Chondrocyte (in vitro differentiated cells): ENCODE results near the gene ZC3H12C. TPM values are rescaled to one million over a fixed set of nuclear protein-coding genes. Genes with fewer than 3 reads are reported as not detected.

Source experiments
- DNase-seq: peaks from one replicate; pipeline ENCODE4 v3.0.0; 2021; ENCODE audit warnings: mixed read lengths, low spot score
- H3K27ac Mint-ChIP-seq: one replicate; pipeline ENCODE4 v1.8.0; 2021; ENCODE audit warnings: mild to moderate bottlenecking, moderate library complexity, mixed read lengths; ENCODE audit not compliant: unreplicated experiment
- H3K27me3 Mint-ChIP-seq: 2 replicates; pipeline ENCODE4 v1.8.0; 2021; ENCODE audit warnings: low read depth, mixed read lengths
- H3K36me3 Mint-ChIP-seq: 2 replicates; pipeline ENCODE4 v1.8.0; 2021; ENCODE audit warnings: low read depth, mixed read lengths
- H3K4me1 Mint-ChIP-seq: 2 replicates; pipeline ENCODE4 v1.8.0; 2021; ENCODE audit warnings: low read depth, mild to moderate bottlenecking, mixed read lengths
- H3K4me3 Mint-ChIP-seq: one replicate; pipeline ENCODE4 v1.8.0; 2021; ENCODE audit warnings: mild to moderate bottlenecking, moderate library complexity, mixed read lengths; ENCODE audit not compliant: unreplicated experiment
- H3K9me3 Mint-ChIP-seq: 2 replicates; pipeline ENCODE4 v1.8.0; 2021; ENCODE audit warnings: low read depth, mixed read lengths
- total RNA-seq: library from RNA; stranded (reverse); gene quantifications from 3 replicates; pipeline ENCODE4 v1.2.1, GENCODE V29; 2021
- TF ChIP-seq, protein P1 (sequence below): fragments of 200-600 bp; sonication (generic); IDR thresholded peaks from 2 replicates; pipeline ENCODE4 v1.5.0; 2021; ENCODE audit warnings: antibody characterized with exemption, mild to moderate bottlenecking, moderate library complexity

The ZC3H12C gene
- total RNA-seq, 1 donor from 2014 or later = 10.1 TPM

DNA sequence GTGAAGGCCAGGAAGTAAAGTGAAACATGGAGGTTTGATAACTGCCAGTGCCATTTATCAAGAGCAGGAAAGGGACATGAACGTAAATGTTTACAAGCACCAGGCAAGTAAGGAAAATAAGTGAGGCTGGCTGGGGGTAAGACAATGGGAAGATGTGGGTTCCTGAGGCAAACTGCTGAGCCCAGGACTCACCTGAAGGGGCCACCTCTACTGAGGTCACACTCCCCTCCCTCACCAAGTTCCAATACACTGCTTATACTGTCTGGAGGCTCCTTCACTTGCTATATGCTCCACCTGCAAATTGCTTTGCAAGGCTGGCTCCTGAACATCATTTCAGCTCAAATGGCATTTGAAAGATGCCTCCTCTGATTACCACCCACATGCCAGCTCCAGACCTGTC is 10.3 kb upstream of the ZC3H12C start:
- Mint-ChIP-seq H3K4me1 (no peaks in the 10 kb centered on the region), H3K27me3 (no peaks in the 10 kb centered on the region), H3K9me3 (peaks cover 3% of the 10 kb centered on the region), H3K36me3 (no peaks in the 10 kb centered on the region), H3K4me3 (no peak overlapping the region), H3K27ac (no peak overlapping the region)
- TF ChIP-seq, protein P1, sequence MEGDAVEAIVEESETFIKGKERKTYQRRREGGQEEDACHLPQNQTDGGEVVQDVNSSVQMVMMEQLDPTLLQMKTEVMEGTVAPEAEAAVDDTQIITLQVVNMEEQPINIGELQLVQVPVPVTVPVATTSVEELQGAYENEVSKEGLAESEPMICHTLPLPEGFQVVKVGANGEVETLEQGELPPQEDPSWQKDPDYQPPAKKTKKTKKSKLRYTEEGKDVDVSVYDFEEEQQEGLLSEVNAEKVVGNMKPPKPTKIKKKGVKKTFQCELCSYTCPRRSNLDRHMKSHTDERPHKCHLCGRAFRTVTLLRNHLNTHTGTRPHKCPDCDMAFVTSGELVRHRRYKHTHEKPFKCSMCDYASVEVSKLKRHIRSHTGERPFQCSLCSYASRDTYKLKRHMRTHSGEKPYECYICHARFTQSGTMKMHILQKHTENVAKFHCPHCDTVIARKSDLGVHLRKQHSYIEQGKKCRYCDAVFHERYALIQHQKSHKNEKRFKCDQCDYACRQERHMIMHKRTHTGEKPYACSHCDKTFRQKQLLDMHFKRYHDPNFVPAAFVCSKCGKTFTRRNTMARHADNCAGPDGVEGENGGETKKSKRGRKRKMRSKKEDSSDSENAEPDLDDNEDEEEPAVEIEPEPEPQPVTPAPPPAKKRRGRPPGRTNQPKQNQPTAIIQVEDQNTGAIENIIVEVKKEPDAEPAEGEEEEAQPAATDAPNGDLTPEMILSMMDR = no peak
- no peak for DNase-seq

DNA sequence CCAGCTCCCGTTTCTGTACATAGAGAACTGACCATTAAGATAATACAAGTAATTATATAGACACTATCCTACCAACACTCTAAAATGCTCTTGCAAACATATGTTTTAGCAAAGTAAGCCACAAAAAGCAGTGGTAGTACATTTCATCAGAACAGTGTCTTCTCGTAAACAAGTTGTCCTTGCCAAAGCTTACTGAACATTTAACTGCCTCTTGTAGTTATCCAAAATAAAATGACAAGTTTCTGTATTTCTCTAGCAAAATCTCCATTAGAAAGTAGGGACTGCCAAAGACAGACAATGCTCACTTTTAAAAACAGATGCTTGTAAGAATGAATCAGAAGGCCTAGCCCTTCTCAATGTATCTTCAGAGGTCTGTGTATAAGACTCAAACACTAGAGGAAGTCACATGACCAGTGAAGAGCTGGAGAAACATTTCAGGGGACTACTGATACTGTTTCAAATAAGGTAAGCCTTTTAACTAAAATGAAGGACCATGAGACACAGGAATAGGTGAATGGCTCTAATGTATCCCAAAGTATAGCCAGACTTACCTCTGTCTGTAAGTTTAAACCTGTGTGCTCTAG is 7.8 kb upstream of the ZC3H12C start:
- TF ChIP-seq, protein P1 = no peak
- Mint-ChIP-seq H3K4me3 (no peak overlapping the region), H3K4me1 (no peaks in the 10 kb centered on the region), H3K27ac (no peak overlapping the region), H3K27me3 (no peaks in the 10 kb centered on the region), H3K9me3 (no peaks in the 10 kb centered on the region), H3K36me3 (no peaks in the 10 kb centered on the region)
- no peak for DNase-seq

DNA sequence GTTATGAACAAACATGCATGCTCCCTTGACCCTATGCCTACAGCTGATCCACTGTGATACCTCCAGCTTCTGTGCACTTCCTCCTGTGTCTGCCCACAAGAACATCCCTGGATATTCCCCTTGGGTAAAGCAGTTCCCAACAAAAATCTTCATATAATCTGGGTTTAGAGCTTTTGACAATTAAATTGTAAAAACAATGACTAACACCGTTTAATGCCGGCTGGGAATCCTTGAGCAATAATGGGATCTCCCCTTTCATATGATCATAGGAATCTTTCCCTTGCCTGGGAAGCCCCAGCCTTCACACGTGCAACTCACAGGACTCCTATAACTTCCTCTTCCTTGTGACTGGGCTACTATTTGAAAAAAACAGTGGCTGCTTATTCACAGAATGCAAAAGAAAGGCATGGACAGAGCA is 6.3 kb upstream of the ZC3H12C start:
- H3K4me3 Mint-ChIP-seq = no peak overlapping the region
- H3K27me3 Mint-ChIP-seq = no peaks in the 10 kb centered on the region
- H3K9me3 Mint-ChIP-seq = no peaks in the 10 kb centered on the region
- TF ChIP-seq, protein P1 = no peak
- no peak for DNase-seq
- no peaks in the 10 kb centered on the region for H3K36me3 Mint-ChIP-seq
- H3K27ac Mint-ChIP-seq = no peak overlapping the region
- H3K4me1 Mint-ChIP-seq = no peaks in the 10 kb centered on the region

DNA sequence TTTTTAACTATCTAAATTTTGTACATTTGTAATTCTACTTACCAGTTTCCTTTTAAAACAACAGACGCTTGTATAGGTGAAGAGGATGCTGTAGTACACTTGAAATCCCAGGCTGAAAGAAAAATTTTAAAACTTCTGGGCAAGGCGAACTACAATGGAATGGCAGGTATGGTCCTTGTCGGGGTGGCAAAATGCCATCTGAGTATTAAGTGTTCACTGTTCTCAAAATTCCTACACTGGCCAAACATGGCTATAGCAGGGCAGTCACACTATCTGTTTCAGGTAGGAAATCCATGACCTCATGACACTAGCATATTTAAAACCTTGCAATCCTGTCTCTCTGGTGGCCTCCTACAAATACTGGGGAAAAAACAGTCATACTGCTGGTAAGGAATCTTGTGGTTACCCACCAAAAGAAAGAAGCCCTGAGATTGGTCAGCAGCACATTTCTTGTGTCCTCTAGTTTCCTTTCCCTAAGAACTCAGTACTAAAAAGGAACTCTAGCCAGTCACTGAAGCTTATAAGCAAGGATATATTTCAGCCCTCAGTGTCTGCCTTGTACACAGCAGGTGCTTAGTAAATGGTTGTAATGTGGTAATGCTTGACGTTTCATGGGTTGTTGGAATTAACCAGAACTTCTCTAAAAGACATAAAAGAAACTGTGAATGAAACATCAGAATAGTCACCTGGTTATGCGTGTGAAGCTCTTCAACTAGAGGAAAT is 5.2 kb upstream of the ZC3H12C start:
- H3K9me3 Mint-ChIP-seq = no peaks in the 10 kb centered on the region
- H3K36me3 Mint-ChIP-seq = no peaks in the 10 kb centered on the region
- no peaks in the 10 kb centered on the region for H3K27me3 Mint-ChIP-seq
- H3K4me1 Mint-ChIP-seq = peaks cover 6% of the 10 kb centered on the region
- TF ChIP-seq, protein P1 = no peak
- H3K4me3 Mint-ChIP-seq = no peak overlapping the region
- no peak for DNase-seq
- H3K27ac Mint-ChIP-seq = no peak overlapping the region

DNA sequence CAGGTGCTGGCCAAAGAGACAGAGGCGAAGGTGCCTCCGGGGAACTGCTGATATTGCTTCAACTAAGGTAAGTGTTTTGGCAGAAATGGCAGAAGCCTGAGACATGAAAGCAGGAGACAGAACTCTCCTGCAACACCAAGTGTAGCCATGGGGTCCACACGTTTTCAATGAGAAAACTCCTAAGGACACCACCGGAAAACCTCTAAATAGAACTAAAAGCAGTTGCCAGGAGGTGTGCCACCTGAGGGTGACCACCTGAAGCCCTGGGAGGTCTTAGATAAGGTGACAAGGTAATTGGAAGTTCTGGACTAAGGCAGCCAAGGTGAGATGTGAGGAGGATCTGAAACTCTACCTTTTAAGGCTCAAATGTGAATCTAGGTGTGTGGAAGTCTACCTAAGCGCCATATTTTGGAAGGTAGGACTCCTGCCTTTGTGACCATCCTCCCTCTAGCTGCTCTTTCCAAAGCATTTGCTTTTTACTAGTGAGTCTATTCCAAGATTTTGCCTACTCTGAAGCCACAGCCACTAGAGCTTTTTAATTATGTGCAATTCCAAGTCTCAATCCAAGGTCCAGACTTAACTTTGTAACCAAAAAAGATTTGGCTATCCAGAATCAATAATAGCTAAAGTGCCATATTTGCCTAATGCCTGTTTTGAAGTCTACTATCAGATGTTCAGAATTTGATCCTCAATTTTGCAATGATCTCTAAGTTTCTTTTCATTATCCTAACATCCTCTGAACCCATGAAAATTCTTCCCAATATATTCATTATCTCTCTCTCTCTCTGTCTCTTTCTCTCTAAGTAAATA is 4.5 kb upstream of the ZC3H12C start:
- TF ChIP-seq, protein P1 = no peak
- DNase-seq = no peak
- Mint-ChIP-seq H3K9me3 (no peaks in the 10 kb centered on the region), H3K4me1 (peaks cover 6% of the 10 kb centered on the region), H3K36me3 (no peaks in the 10 kb centered on the region), H3K27ac (no peak overlapping the region), H3K4me3 (no peak overlapping the region), H3K27me3 (no peaks in the 10 kb centered on the region)
